ENCODE data around the gene CIAO1. TPM values are rescaled to one million over a fixed set of nuclear protein-coding genes. Genes with fewer than 3 reads are reported as not detected.

The CIAO1 gene
- total RNA-seq, 1 experiment from 2014 or later, result 79.7 TPM

GRCh38 chr2:96239091-96239490, 26.9 kb upstream of the CIAO1 start:
- no peak for TF ChIP-seq CTCF (conservative IDR thresholded peaks at IDR 0.05; ENCODE audit: low read depth, low read length)
- TF ChIP-seq EZH2 (IDR thresholded peaks at IDR 0.05; ENCODE audit: borderline replicate concordance, low read depth, low read length, poor library complexity, severe bottlenecking), result no peak
- H3K36me3 ChIP-seq (ENCODE audit: insufficient read depth, low read length, poor library complexity, severe bottlenecking), result no peaks in the 10 kb centered on the region
- no peaks in the 10 kb centered on the region for H3K27me3 ChIP-seq (replicated peaks; ENCODE audit: insufficient read depth, low read depth, low read length, poor library complexity)
- H3K4me1 ChIP-seq (ENCODE audit: insufficient read depth, low read length, poor library complexity, severe bottlenecking), result peaks cover 7% of the 10 kb centered on the region
- H3K27ac ChIP-seq (ENCODE audit: low read depth, low read length, poor library complexity, severe bottlenecking), result no peak overlapping the region
- ChIA-PET CTCF (no interaction called here), POLR2A (ENCODE audit: low non-redundant PET) (no interaction called here)
- BruUV-seq (replicated peaks), result no TSS peak
- H3K4me3 ChIP-seq (ENCODE audit: low read depth, low read length, poor library complexity, severe bottlenecking), result no peak overlapping the region
- intact Hi-C loops (cut with micrococcal nuclease; ENCODE audit: unreplicated experiment), result no loop called here
- no peak for DNase-seq (ENCODE audit: low spot score)
- H3K9me3 ChIP-seq (ENCODE audit: low read depth, low read length, poor library complexity, severe bottlenecking), result no peaks in the 10 kb centered on the region

- H3K4me1 ChIP-seq (ENCODE audit: insufficient read depth, low read length, poor library complexity, severe bottlenecking), result peaks cover 7% of the 10 kb centered on the region
- ChIA-PET CTCF (no interaction called here), POLR2A (ENCODE audit: low non-redundant PET) (no interaction called here)
- no peaks in the 10 kb centered on the region for H3K9me3 ChIP-seq (ENCODE audit: low read depth, low read length, poor library complexity, severe bottlenecking)
- intact Hi-C loops (cut with micrococcal nuclease; ENCODE audit: unreplicated experiment), result no loop called here
- no peak overlapping the region for H3K27ac ChIP-seq (ENCODE audit: low read depth, low read length, poor library complexity, severe bottlenecking)
- H3K36me3 ChIP-seq (ENCODE audit: insufficient read depth, low read length, poor library complexity, severe bottlenecking), result no peaks in the 10 kb centered on the region
- TF ChIP-seq EZH2 (IDR thresholded peaks at IDR 0.05; ENCODE audit: borderline replicate concordance, low read depth, low read length, poor library complexity, severe bottlenecking), result no peak
- no peak for TF ChIP-seq CTCF (conservative IDR thresholded peaks at IDR 0.05; ENCODE audit: low read depth, low read length)
- no TSS peak for BruUV-seq (replicated peaks)
- H3K4me3 ChIP-seq (ENCODE audit: low read depth, low read length, poor library complexity, severe bottlenecking), result no peak overlapping the region
- H3K27me3 ChIP-seq (replicated peaks; ENCODE audit: insufficient read depth, low read depth, low read length, poor library complexity), result no peaks in the 10 kb centered on the region
- DNase-seq (ENCODE audit: low spot score), result no peak
These were observed 26.2 kb upstream of the CIAO1 start for GRCh38 chr2:96239745-96240264.

GRCh38 chr2:96240341-96241038, 25.5 kb upstream of the CIAO1 start:
- H3K27ac ChIP-seq (ENCODE audit: low read depth, low read length, poor library complexity, severe bottlenecking), result no peak overlapping the region
- H3K4me3 ChIP-seq (ENCODE audit: low read depth, low read length, poor library complexity, severe bottlenecking), result no peak overlapping the region
- ChIA-PET CTCF (no interaction called here), POLR2A (ENCODE audit: low non-redundant PET) (no interaction called here)
- H3K9me3 ChIP-seq (ENCODE audit: low read depth, low read length, poor library complexity, severe bottlenecking), result no peaks in the 10 kb centered on the region
- intact Hi-C loops (cut with micrococcal nuclease; ENCODE audit: unreplicated experiment), result no loop called here
- no peaks in the 10 kb centered on the region for H3K36me3 ChIP-seq (ENCODE audit: insufficient read depth, low read length, poor library complexity, severe bottlenecking)
- H3K4me1 ChIP-seq (ENCODE audit: insufficient read depth, low read length, poor library complexity, severe bottlenecking), result peaks cover 7% of the 10 kb centered on the region
- no TSS peak for BruUV-seq (replicated peaks)
- H3K27me3 ChIP-seq (replicated peaks; ENCODE audit: insufficient read depth, low read depth, low read length, poor library complexity), result no peaks in the 10 kb centered on the region
- no peak for DNase-seq (ENCODE audit: low spot score)
- TF ChIP-seq CTCF (conservative IDR thresholded peaks at IDR 0.05; ENCODE audit: low read depth, low read length) (no peak), EZH2 (IDR thresholded peaks at IDR 0.05; ENCODE audit: borderline replicate concordance, low read depth, low read length, poor library complexity, severe bottlenecking) (no peak)
